Upper lobe of right lung (tissue), 1 donor: ENCODE measurements around the gene FZD1. TPM values are rescaled to one million over a fixed set of nuclear protein-coding genes. Genes with fewer than 3 reads are reported as not detected.

ENCODE experiments used
- ATAC-seq: fragments of 200-7000 bp; cut with Tn5 transposase; one replicate; pipeline ENCODE4 v1.9.1; 2020; ENCODE audit warnings: mild to moderate bottlenecking, moderate library complexity
- DNase-seq: peaks from one replicate; pipeline ENCODE4 v3.0.0-alpha.2; 2020
- H3K27ac ChIP-seq: fragments of 200-600 bp; one replicate; pipeline ENCODE4 v1.8.0; 2022
- H3K27me3 ChIP-seq: fragments of 200-600 bp; one replicate; pipeline ENCODE4 v1.8.0; 2022; ENCODE audit warnings: mild to moderate bottlenecking
- H3K36me3 ChIP-seq: fragments of 200-600 bp; one replicate; pipeline ENCODE4 v1.8.0; 2022
- H3K4me1 ChIP-seq: fragments of 200-600 bp; one replicate; pipeline ENCODE4 v1.8.0; 2022
- H3K4me3 ChIP-seq: fragments of 200-600 bp; one replicate; pipeline ENCODE4 v1.8.0; 2022; ENCODE audit warnings: mild to moderate bottlenecking
- H3K9me3 ChIP-seq: fragments of 200-600 bp; one replicate; pipeline ENCODE4 v1.8.0; 2022
- CTCF ChIP-seq: fragments of 200-600 bp; IDR thresholded peaks from one replicate; pipeline ENCODE4 v1.8.0; 2022; ENCODE audit warnings: antibody characterized with exemption
- intact Hi-C: fragments of 100-400 bp; cut with DNase I; formaldehyde crosslinking; loops from one replicate; pipeline ENCODE4 v1.11.0; 2022
- total RNA-seq: library from RNA; stranded (reverse); fragmentation: NEBNext Ultra II Directional; extraction: Animal tissue kit (Norgen Biotek cat#: 25700); gene quantifications from one replicate; pipeline ENCODE4 v1.2.1, GENCODE V29; 2021
- donor health status: DM: no; HTN: yes; CAD: no; lungs with severe emphysema.

The FZD1 gene
- total RNA-seq, 1 donor from 2014 or later: 25.7 TPM

GRCh38 chr7:91320366-91321078 is 56.3 kb downstream of the FZD1 start:
- Histone ChIP-seq H3K4me3 (no peak overlapping the region), H3K36me3 (no peaks in the 10 kb centered on the region), H3K9me3 (no peaks in the 10 kb centered on the region), H3K27me3 (no peaks in the 10 kb centered on the region), H3K27ac (no peak overlapping the region), H3K4me1 (no peaks in the 10 kb centered on the region)
- no peak for ATAC-seq
- intact Hi-C loops: no loop called here
- no peak for TF ChIP-seq CTCF
- no peak for DNase-seq
